ENCODE data around the gene ZNF346. TPM values are rescaled to one million over a fixed set of nuclear protein-coding genes. Genes with fewer than 3 reads are reported as not detected.
A peak's percentile ranks its signal among the peaks of the same experiment; 100 is the strongest.
"Not testable (repeated sequence)": the region's sequence is repeated elsewhere in the genome, so short reads cannot be mapped to it uniquely, and the experiment has no call there.

The ZNF346 gene
- total RNA-seq, 1 donor from 2014 or later: 48.6 TPM

DNA sequence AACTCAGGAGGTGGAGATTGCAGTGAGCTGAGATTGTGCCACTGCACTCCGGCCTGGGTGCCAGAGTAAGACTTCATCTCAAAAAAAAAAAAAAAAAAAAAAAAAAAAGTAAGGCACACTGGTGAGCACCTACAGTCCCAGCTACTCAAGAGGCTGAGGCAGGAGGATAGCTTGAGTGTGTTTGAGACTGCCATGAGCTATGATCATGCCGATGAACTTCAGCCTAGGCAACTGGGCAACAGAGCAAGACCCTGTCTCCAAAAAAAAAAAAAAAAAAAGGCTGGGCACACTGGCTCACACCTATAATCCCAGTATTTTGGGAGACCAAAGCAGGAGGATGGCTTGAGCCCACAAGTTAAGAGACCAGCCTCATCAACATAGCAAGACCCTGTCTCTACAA lies 36.2 kb upstream of the ZNF346 start:
- H3K27me3 Mint-ChIP-seq (ENCODE audit: low read depth): no peaks in the 10 kb centered on the region
- H3K4me1 Mint-ChIP-seq: no peaks in the 10 kb centered on the region
- DNase-seq (ENCODE audit: low spot score in 2 of 2, unreplicated experiment in 2 of 2): no peak
- H3K36me3 Mint-ChIP-seq: peaks cover 25% of the 10 kb centered on the region
- H3K9me3 Mint-ChIP-seq: peaks cover 7% of the 10 kb centered on the region
- no peak overlapping the region for H3K27ac Mint-ChIP-seq
- TF ChIP-seq, protein P1, sequence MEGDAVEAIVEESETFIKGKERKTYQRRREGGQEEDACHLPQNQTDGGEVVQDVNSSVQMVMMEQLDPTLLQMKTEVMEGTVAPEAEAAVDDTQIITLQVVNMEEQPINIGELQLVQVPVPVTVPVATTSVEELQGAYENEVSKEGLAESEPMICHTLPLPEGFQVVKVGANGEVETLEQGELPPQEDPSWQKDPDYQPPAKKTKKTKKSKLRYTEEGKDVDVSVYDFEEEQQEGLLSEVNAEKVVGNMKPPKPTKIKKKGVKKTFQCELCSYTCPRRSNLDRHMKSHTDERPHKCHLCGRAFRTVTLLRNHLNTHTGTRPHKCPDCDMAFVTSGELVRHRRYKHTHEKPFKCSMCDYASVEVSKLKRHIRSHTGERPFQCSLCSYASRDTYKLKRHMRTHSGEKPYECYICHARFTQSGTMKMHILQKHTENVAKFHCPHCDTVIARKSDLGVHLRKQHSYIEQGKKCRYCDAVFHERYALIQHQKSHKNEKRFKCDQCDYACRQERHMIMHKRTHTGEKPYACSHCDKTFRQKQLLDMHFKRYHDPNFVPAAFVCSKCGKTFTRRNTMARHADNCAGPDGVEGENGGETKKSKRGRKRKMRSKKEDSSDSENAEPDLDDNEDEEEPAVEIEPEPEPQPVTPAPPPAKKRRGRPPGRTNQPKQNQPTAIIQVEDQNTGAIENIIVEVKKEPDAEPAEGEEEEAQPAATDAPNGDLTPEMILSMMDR (IDR thresholded peaks at IDR 0.05; ENCODE audit: unreplicated experiment): no peak
- no peak overlapping the region for H3K4me3 Mint-ChIP-seq

DNA sequence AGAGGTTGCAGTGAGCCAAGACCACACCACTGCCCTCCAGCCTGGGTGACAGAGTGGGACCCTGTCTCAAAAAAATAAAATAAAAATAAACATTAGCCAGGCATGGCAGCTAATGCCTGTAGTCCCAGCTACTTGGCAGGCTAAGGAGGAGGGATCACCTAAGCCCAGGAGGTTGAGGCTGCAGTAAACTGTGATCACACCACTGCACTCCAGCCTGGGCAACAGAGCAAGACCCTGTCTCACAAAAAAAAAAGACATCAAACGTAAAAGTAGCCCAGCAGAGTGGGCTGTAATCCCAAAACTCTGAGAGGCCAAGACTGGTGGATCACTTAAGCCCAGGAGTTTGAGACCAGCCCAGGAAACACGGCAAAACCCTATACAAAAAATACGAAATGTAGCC lies 34.9 kb upstream of the ZNF346 start:
- no peaks in the 10 kb centered on the region for H3K27me3 Mint-ChIP-seq (ENCODE audit: low read depth)
- no peak overlapping the region for H3K4me3 Mint-ChIP-seq
- TF ChIP-seq, protein P1 (IDR thresholded peaks at IDR 0.05; ENCODE audit: unreplicated experiment): no peak
- no peak overlapping the region for H3K27ac Mint-ChIP-seq
- peaks cover 4% of the 10 kb centered on the region for H3K9me3 Mint-ChIP-seq
- no peak for DNase-seq (ENCODE audit: low spot score in 2 of 2, unreplicated experiment in 2 of 2)
- no peaks in the 10 kb centered on the region for H3K4me1 Mint-ChIP-seq
- H3K36me3 Mint-ChIP-seq: peaks cover 19% of the 10 kb centered on the region

DNA sequence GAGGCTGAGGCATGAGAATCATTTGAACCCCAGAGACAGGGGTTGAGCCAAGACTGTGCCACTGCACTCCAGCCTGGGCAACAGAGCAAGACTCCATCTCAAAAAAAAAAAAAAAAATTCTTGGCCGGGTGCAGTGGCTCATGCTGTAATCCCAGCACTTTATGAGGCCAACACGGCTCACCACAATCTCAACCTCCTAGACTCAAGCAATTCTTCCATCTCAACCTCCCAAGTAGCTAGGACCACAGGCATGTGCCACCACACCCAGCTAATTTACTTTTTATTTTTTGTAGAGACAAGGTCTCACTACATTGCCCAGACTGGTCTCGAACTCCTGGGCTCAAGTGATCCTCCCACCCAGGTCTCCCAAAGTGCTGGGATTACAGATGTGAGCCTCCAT lies 29.4 kb upstream of the ZNF346 start:
- not testable (repeated sequence) for H3K4me3 Mint-ChIP-seq; H3K27me3 Mint-ChIP-seq (ENCODE audit: low read depth); DNase-seq (ENCODE audit: low spot score in 2 of 2, unreplicated experiment in 2 of 2); H3K27ac Mint-ChIP-seq; H3K4me1 Mint-ChIP-seq
- Mint-ChIP-seq H3K9me3 (peaks cover 13% of the 10 kb centered on the region), H3K36me3 (peaks cover 15% of the 10 kb centered on the region)

DNA sequence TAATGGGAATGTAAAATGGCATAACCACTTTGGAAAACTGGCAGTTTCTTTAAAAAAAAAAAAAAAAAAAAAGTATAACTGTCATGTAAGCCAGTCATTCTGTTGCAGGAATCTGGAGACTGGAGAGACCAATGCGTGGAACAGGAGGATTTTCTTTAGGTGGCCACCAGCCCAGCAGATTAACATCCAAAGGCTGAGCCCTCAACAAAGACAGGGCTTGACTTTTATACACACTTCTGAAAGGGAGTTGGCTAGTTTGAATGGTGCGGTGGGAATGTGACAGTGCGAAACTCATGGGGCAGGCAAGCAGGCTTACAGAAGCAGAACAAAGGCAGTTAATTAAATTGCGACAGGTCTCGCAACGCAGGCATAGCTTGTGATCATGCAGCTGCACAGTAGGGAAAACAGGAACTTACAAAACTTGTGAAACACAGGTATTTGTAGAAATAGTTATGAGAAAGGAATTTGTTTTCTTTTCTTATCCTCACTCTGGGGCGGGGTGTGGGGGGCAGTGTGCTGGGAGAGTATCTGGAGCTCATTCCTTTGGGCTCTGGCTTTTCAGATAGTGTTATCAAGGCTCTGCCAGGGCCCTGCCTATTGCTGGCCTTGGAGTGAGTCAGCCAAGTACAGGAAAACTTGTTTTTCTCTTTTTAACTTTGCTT lies 27.9 kb upstream of the ZNF346 start:
- TF ChIP-seq, protein P1 (IDR thresholded peaks at IDR 0.05; ENCODE audit: unreplicated experiment): no peak
- peaks cover 14% of the 10 kb centered on the region for H3K36me3 Mint-ChIP-seq
- H3K9me3 Mint-ChIP-seq: peaks cover 11% of the 10 kb centered on the region
- H3K27ac Mint-ChIP-seq: peak overlapping the region; percentile 43
- no peak for DNase-seq (ENCODE audit: low spot score in 2 of 2, unreplicated experiment in 2 of 2)
- no peak overlapping the region for H3K4me3 Mint-ChIP-seq
- no peaks in the 10 kb centered on the region for H3K27me3 Mint-ChIP-seq (ENCODE audit: low read depth)
- peaks cover 2% of the 10 kb centered on the region for H3K4me1 Mint-ChIP-seq

DNA sequence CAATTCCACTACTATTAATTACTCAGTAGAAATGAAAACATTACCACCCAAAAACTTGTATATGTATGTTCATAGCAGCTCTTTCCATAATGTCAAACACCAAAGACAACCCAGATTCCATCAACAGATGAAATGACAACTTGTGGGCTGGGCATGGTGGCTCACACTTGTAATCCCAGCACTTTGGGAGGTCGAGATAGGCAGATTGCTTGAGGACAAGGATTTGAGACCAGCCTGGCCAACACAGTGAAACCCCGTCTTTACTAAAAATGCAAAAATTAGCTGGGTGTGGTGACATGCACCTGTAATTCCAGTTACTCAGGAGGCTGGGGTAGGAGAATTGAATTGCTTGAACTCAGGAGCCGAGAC lies 27.4 kb upstream of the ZNF346 start:
- peaks cover 2% of the 10 kb centered on the region for H3K4me1 Mint-ChIP-seq
- peak overlapping the region; percentile 33 for H3K27ac Mint-ChIP-seq
- no peak for DNase-seq (ENCODE audit: low spot score in 2 of 2, unreplicated experiment in 2 of 2)
- H3K27me3 Mint-ChIP-seq (ENCODE audit: low read depth): no peaks in the 10 kb centered on the region
- TF ChIP-seq, protein P1 (IDR thresholded peaks at IDR 0.05; ENCODE audit: unreplicated experiment): no peak
- peaks cover 14% of the 10 kb centered on the region for H3K36me3 Mint-ChIP-seq
- H3K9me3 Mint-ChIP-seq: peaks cover 11% of the 10 kb centered on the region
- H3K4me3 Mint-ChIP-seq: no peak overlapping the region

DNA sequence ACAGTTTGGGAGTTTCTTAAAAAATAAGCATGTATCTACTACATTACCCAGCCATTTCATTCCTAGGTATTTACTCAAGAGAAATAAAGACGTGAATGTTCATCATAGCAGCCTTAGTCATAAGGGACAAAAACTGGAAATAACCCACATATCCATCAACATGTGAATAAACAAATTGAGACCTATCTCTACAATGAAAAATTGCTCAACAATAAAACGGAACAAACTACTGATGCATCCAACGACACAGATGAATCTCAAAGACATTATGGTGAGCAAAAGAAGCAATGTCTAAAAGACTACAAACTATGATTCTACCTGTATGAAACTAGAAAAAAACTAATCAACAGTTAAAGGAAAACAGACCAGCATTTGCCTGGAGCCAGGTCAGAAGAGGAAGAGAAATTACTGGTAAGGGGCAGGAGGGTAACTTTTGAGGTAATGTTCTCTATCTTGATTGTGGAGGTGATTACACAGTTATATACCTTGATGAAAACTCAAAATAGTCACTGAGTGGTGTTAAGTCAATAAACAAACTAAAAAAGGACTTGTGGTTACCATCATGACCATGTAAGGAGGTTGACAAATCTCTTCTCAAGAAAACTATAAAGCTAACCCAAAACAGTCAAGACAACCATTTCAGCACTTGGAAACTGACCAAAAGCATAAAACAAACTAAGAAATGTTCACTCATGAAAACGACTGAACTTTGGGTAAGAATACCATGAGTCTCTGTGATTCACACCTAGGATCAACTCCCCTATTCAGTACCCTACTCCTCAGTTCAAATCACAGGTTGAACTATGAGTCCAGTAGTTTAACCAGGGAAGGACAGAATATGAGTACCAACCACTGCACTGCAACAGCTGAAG lies 26.4 kb upstream of the ZNF346 start:
- TF ChIP-seq, protein P1 (IDR thresholded peaks at IDR 0.05; ENCODE audit: unreplicated experiment): no peak
- Mint-ChIP-seq H3K4me3 (no peak overlapping the region), H3K27ac (peak overlapping the region; percentile 44), H3K4me1 (peaks cover 2% of the 10 kb centered on the region), H3K27me3 (ENCODE audit: low read depth) (no peaks in the 10 kb centered on the region), H3K36me3 (peaks cover 14% of the 10 kb centered on the region), H3K9me3 (peaks cover 11% of the 10 kb centered on the region)
- DNase-seq (ENCODE audit: low spot score in 2 of 2, unreplicated experiment in 2 of 2): no peak
